HFF-Myc (cell line): Measurements from ENCODE around the gene IL12RB2.

Experiments used
- DNase-seq: peaks from one replicate; pipeline ENCODE4 v3.0.0-alpha.2; 2011; ENCODE audit warnings: low read depth; ENCODE audit errors: extremely low read depth
- H3K4me3 ChIP-seq: replicated peaks from 2 replicates; pipeline ENCODE4 v1.5.1; 2011; ENCODE audit warnings: low read depth, mild to moderate bottlenecking, control low read depth, low read length
- CTCF ChIP-seq: IDR thresholded peaks from 2 replicates; pipeline ENCODE4 v1.5.1; 2012; ENCODE audit warnings: mild to moderate bottlenecking, low read depth, low read length, control low read depth; ENCODE audit errors: missing control alignments

Gene IL12RB2

GRCh38 chr1:67342076-67342890, 34.6 kb downstream of the IL12RB2 start:
- TF ChIP-seq CTCF, result no peak
- H3K4me3 ChIP-seq, result no peak overlapping the region
- DNase-seq, result no peak

GRCh38 chr1:67345556-67345955, 37.9 kb downstream of the IL12RB2 start:
- no peak for DNase-seq
- TF ChIP-seq CTCF, result no peak
- H3K4me3 ChIP-seq, result no peak overlapping the region

- H3K4me3 ChIP-seq, result no peak overlapping the region
- TF ChIP-seq CTCF, result no peak
- DNase-seq, result no peak
These were observed 39.3 kb downstream of the IL12RB2 start for GRCh38 chr1:67346982-67347381.

- peak; percentile 77 for TF ChIP-seq CTCF
- no peak overlapping the region for H3K4me3 ChIP-seq
- no peak for DNase-seq
These were observed 40.2 kb downstream of the IL12RB2 start for GRCh38 chr1:67347688-67348472.

- DNase-seq, result no peak
- TF ChIP-seq CTCF, result no peak
- no peak overlapping the region for H3K4me3 ChIP-seq
These were observed 41.0 kb downstream of the IL12RB2 start for GRCh38 chr1:67348586-67349252.

- no peak for DNase-seq
- TF ChIP-seq CTCF, result no peak
- H3K4me3 ChIP-seq, result no peak overlapping the region
These were observed 43.1 kb downstream of the IL12RB2 start for GRCh38 chr1:67350783-67351182.
